WERI-Rb-1 (cell line): ENCODE results near the gene ILKAP.

Source experiments
- DNase-seq: peaks from one replicate; pipeline ENCODE4 v3.0.0-alpha.2; 2020
- H3K27ac ChIP-seq: fragments of 250-450 bp; sonication (Bioruptor Pico); 2 replicates; pipeline ENCODE4 v1.5.1; 2020; ENCODE audit warnings: mild to moderate bottlenecking, moderate library complexity
- H3K27me3 ChIP-seq: fragments of 250-450 bp; sonication (Bioruptor Pico); 2 replicates; pipeline ENCODE4 v1.5.1; 2021; ENCODE audit warnings: mild to moderate bottlenecking, low read depth, moderate library complexity; ENCODE audit not compliant: insufficient read depth, severe bottlenecking
- H3K36me3 ChIP-seq: fragments of 250-450 bp; sonication (Bioruptor Pico); 2 replicates; pipeline ENCODE4 v1.5.1; 2020; ENCODE audit warnings: mild to moderate bottlenecking, moderate library complexity
- H3K4me3 ChIP-seq: 2 replicates; pipeline ENCODE4 v1.5.1; 2011; ENCODE audit warnings: low read depth, mild to moderate bottlenecking, control low read depth, low read length
- H3K9me3 ChIP-seq: fragments of 250-450 bp; sonication (Bioruptor Pico); 2 replicates; pipeline ENCODE4 v1.5.1; 2021; ENCODE audit warnings: mild to moderate bottlenecking, moderate library complexity; ENCODE audit not compliant: severe bottlenecking
- TF ChIP-seq, protein P1 (sequence below): IDR thresholded peaks from 2 replicates; pipeline ENCODE4 v1.5.1; 2011; ENCODE audit warnings: low read depth, mild to moderate bottlenecking, control low read depth, inconsistent platforms, low read length

Gene ILKAP

DNA sequence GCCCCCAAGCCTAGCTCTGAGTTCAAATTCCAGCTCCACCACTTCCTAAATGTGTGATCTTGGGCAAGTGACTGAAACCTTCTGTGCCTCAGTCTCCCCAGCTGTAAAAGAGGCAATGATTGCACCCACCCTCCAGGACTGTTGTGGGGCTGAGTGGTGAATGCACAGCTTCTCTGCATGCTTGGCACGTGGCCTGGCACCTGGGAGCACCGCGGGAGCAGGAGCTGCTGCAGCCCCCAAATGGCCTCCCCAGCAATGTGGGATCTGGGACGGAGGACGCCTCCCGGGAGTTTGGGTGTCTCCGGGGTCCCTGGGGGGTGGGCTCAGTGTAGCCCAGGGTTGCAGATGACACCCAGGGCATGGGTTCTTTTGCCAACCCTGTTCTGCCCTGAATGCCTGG, 63.5 kb downstream of the ILKAP start:
- Histone ChIP-seq H3K27me3 (no peaks in the 10 kb centered on the region), H3K4me3 (no peak overlapping the region), H3K27ac (no peak overlapping the region), H3K36me3 (no peaks in the 10 kb centered on the region), H3K9me3 (no peaks in the 10 kb centered on the region)
- DNase-seq = no peak
- TF ChIP-seq, protein P1, sequence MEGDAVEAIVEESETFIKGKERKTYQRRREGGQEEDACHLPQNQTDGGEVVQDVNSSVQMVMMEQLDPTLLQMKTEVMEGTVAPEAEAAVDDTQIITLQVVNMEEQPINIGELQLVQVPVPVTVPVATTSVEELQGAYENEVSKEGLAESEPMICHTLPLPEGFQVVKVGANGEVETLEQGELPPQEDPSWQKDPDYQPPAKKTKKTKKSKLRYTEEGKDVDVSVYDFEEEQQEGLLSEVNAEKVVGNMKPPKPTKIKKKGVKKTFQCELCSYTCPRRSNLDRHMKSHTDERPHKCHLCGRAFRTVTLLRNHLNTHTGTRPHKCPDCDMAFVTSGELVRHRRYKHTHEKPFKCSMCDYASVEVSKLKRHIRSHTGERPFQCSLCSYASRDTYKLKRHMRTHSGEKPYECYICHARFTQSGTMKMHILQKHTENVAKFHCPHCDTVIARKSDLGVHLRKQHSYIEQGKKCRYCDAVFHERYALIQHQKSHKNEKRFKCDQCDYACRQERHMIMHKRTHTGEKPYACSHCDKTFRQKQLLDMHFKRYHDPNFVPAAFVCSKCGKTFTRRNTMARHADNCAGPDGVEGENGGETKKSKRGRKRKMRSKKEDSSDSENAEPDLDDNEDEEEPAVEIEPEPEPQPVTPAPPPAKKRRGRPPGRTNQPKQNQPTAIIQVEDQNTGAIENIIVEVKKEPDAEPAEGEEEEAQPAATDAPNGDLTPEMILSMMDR = no peak

DNA sequence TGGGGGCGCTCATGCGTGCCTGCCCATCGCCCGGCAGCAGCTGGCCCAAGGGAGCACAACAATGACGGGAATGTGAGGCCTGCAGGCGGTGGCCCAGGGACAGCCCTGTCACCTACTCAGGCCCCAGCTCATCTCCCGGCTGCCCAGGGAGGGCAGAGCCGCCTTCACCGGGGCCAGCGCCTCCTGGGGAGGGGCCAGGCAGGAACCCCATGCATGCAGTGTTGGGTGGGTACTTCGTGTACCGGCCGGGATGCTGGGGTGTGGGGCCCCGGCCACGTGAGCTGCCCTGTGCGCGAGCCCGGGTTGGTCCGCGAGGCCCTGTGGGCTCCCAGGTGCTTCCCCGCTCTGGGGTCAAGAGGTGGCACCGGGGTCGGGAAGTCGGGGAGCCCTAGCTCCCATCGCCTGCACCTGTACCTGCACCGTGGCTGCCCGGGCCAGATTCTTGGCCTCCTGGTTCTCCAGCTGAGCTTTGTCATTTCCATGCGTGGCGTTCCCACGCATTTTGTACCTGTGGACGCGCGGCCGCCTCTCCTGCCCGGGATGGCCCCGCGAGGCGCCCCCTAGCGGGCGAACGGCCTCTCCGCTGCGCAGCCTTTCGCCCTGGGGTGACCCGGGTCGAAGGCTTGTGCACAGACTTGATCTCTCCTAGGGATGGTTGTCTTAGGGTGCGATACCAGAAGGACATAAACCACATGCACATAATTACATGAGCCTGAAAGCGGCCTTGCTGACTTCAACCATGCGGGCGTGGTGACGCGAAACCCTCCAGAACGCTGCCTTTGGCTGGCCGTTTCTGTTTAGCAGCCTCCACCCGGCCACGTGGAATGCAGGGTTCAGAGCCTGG, 64.1 kb downstream of the ILKAP start:
- Histone ChIP-seq H3K4me3 (no peak overlapping the region), H3K27me3 (no peaks in the 10 kb centered on the region), H3K9me3 (no peaks in the 10 kb centered on the region), H3K36me3 (no peaks in the 10 kb centered on the region), H3K27ac (no peak overlapping the region)
- TF ChIP-seq, protein P1 = peak; percentile 86
- DNase-seq = peak; percentile 50

DNA sequence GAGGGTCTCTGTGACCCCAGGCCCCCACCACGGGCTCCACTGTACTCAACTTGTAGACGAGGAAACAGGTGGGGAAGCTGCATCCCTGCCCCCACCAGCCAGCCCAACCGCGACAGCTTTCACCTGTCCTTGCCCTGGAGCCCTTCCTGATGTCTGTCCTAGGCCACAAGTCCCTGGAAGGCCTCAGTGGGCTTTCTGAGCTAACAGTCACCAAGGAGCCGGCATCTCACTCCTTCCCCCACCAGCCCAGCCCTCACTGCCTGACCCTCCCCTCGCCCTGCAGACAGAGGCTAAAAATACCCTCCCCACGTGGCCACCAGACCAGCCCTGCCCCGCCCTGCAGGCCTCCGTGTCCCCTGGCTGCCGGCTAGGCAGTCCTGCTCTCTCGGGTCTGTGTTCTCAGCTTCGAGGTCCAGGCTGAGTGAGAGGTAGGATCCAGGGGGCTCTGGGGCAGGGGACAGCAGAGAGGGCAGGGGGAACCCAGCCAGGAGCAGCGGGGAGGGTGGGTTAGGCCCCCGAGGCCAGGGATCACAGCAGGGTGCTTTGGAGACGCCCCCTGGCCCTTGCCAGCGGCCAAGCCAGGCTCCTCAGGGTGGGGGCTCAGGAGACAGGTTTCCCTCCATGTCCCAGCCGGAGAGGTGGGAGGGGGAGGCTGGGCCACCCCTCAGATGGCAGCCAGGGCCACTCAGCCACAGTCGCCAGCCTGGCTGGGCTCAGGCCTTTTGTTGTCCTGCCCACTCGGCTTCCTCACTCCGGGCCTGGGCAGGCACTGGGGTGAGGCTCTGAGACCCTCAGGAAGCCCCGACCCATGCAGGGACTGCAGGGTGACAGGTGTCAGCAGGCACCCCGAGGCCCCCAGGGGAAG, 64.9 kb downstream of the ILKAP start, which contains the start of gene KLHL30:
TSS of gene KLHL30 (plus strand) at position 338 of the 865 bp plus-strand sequence. CDS start 2,087 bp downstream, outside the sequence.
- TF ChIP-seq, protein P1 = no peak
- Histone ChIP-seq H3K27ac (peak within 1 kb of the TSS; percentile 26), H3K27me3 (no peaks in the 10 kb centered on the region), H3K4me3 (no peak within 1 kb of the TSS), H3K36me3 (no peaks in the 10 kb centered on the region), H3K9me3 (no peaks in the 10 kb centered on the region)
- DNase-seq = peak; percentile 48

DNA sequence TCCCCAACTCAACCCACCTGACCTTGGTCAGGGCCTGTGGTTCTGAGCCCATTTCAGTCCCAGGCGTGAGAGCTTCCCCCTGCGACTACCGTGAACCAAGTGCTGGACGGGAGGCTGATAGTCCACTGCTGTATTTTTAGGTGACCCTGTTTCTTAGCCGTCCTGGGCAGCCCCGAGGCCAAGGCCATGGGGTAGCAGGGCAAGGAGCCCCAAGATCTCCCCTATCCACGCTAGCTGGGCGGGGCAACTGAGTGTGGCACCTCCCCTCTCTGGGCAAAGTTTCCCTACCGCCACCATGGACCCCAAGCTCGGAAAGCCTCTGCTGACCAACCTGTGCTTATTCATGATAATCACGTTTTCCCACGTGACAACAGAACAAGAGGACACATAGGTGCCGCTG, 65.6 kb downstream of the ILKAP start:
- no peak for DNase-seq
- H3K9me3 ChIP-seq = no peaks in the 10 kb centered on the region
- peak overlapping the region; percentile 26; the same call in 1 of the 2 replicates for H3K27ac ChIP-seq
- TF ChIP-seq, protein P1 = no peak
- no peak overlapping the region for H3K4me3 ChIP-seq
- no peaks in the 10 kb centered on the region for H3K36me3 ChIP-seq
- H3K27me3 ChIP-seq = no peaks in the 10 kb centered on the region

DNA sequence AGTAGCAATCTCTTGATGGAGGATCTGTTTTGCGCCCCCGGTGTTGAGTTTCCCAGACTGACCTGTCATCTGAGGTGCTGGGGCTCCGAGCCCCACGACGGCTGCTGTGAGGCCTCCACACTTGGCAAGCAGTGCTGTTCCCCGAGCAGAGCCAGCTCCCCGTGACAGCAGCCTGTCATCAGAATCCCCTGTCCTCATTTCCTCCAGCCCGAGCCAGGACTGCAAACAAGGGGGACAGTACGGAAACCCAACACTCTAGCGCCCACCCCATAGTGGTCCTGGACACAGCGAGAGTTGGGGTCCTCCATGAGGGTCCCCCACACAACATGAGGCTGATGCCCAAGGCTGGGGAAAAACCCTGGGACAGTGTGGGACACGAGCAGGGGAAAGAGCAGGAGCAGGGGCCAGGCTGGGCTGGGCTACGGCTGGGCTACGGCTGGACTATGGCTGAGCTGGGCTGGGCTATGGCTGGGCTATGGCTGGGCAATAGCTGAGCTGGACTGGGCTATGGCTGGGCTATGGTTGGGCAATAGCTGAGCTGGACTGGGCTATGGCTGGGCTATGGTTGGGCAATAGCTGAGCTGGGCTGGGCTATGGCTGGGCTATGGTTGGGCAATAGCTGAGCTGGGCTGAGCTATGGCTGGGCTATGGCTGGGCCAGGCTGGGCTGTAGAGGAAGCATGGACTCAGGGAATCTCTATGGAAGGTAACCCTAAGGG, 66.5 kb downstream of the ILKAP start:
- H3K27ac ChIP-seq = no peak overlapping the region
- DNase-seq = no peak
- H3K27me3 ChIP-seq = no peaks in the 10 kb centered on the region
- H3K4me3 ChIP-seq = no peak overlapping the region
- no peaks in the 10 kb centered on the region for H3K36me3 ChIP-seq
- H3K9me3 ChIP-seq = no peaks in the 10 kb centered on the region
- TF ChIP-seq, protein P1 = no peak
